KOPT-K1 (cell line): ENCODE data around the gene NFATC2.
"Not testable (repeated sequence)": the region's sequence is repeated elsewhere in the genome, so short reads cannot be mapped to it uniquely, and the experiment has no call there.

Experiments
- H3K27ac ChIP-seq: fragments of 200-600 bp; sonication (generic); 2 replicates; pipeline ENCODE4 v1.5.1; 2016; ENCODE audit warnings: antibody characterized with exemption, mild to moderate bottlenecking, low read depth, low read length; ENCODE audit not compliant: poor library complexity, severe bottlenecking
- H3K36me3 ChIP-seq: fragments of 200-600 bp; sonication (generic); 2 replicates; pipeline ENCODE4 v1.5.1; 2017; ENCODE audit warnings: antibody characterized with exemption, mild to moderate bottlenecking, low read length, moderate library complexity; ENCODE audit not compliant: insufficient read depth
- H3K9me3 ChIP-seq: fragments of 200-600 bp; sonication (generic); 2 replicates; pipeline ENCODE4 v1.5.1; 2017; ENCODE audit warnings: antibody characterized with exemption, low read length, mild to moderate bottlenecking; ENCODE audit not compliant: insufficient read depth, poor library complexity, severe bottlenecking

The NFATC2 gene

DNA sequence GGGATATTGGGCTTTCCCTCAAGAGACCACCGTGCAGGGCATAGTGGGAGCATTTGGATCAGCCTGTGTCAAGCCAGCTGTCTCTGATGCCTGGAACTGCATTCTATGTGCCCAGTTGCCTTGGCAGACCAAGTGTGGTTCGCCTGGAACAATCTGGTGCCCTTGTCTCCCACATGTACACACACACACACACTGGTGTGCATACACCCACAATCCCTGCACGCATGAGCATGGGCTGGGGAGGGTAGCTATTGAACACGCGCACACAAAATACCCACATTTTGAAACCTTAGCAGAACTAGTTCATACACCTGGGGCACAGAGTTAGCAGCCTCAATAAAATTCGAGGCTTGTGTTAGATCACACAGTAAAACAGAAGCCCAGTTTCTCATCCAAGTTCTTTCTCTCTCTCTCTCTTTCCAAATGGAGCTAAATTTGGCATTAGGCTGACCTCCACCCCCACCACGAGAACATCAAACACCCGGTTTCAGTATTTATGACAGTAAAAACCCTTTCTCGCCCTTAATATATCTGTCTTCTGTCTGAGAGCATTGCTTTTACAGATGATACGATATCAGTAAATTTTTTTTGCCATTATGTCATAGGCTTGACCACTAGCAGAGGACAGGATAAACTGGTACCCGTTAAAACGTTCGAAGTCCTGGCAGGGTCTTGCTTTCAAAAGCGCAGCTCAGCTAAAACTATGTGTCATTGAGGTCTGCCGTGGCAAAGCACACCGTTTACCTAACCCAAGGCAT lies 18.2 kb upstream of the NFATC2 start:
- H3K9me3 ChIP-seq: no peaks in the 10 kb centered on the region
- no peak overlapping the region for H3K27ac ChIP-seq
- H3K36me3 ChIP-seq: no peaks in the 10 kb centered on the region

DNA sequence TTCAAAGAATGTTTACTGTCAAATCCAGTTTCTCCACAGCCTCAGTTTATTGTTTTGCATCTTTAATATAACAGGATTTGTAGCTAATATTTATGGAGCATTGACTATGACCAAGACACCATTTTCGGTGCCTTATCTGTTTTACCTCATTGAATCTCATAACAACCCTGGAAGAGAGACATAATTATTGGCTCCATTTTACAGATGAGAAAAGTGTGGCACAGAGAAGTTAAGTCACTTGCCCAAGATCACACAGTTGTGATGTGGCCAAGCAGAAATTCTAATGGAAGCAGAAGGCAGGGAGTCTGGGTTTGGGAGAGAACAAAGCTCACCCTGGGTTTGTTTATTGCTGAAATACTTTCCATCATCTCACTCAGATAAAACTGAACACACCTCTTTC lies 17.5 kb upstream of the NFATC2 start:
- Histone ChIP-seq H3K27ac (no peak overlapping the region), H3K9me3 (no peaks in the 10 kb centered on the region), H3K36me3 (no peaks in the 10 kb centered on the region)

DNA sequence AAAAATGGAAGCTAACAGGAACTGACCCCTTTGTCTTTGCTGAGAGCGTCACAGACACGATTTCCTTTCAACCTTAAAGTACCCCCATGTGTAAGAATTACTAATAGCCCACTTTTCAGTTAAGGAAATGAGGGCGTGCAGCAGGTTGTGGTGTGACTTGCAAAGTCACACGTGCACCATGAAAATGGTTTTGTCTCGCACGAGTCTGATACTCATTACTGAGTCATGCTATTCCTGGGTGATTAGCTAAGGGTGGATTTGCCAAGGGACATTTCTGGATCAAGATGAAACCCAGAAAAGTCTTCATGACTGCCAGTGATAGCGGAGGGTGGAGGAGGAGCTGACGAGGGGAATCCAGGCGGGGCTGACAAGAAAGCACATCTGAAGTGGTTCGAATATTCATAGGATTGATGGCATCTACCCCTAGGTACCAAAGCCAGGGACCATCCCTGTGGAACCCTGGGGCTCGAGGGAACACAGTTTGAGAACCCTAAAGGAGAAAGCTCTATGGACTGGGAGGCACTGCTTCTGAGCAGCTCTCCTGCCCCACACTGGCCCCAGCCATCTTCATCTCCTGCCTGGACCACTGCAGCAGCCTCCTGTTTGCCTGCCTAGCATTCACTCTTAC lies 12.1 kb upstream of the NFATC2 start:
- Histone ChIP-seq H3K9me3 (no peaks in the 10 kb centered on the region), H3K27ac (no peak overlapping the region), H3K36me3 (no peaks in the 10 kb centered on the region)

- no peaks in the 10 kb centered on the region for H3K36me3 ChIP-seq
- no peaks in the 10 kb centered on the region for H3K9me3 ChIP-seq
- no peak overlapping the region for H3K27ac ChIP-seq
Measured at GRCh38 chr20:51553897-51554486, 11.5 kb upstream of the NFATC2 start.

- no peaks in the 10 kb centered on the region for H3K36me3 ChIP-seq
- H3K27ac ChIP-seq: no peak overlapping the region
- no peaks in the 10 kb centered on the region for H3K9me3 ChIP-seq
Measured at GRCh38 chr20:51551186-51551585, 8.7 kb upstream of the NFATC2 start.

DNA sequence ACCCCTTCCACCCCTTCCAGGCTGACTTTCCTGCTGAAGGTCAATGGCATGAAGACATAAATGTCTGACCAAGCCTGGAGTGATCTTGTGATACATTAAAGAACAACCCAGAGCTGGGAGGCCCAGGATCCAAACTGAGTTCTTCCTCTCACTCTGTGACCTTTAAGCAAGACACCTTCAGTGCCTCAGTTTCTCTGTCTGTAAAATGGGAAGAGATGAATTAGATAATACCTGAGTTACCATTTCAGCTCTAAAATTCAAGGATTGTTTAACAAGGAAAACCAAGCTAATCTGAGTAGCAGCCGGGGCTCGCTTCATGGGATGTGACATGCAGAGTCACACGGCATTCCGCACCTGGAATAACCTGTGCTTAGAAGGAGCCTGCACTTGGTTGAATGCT lies 7.0 kb upstream of the NFATC2 start:
- Histone ChIP-seq H3K9me3 (no peaks in the 10 kb centered on the region), H3K36me3 (no peaks in the 10 kb centered on the region), H3K27ac (no peak overlapping the region)

GRCh38 chr20:51547951-51548350 lies 5.4 kb upstream of the NFATC2 start:
- H3K27ac ChIP-seq: no peak overlapping the region
- H3K9me3 ChIP-seq: no peaks in the 10 kb centered on the region
- H3K36me3 ChIP-seq: no peaks in the 10 kb centered on the region

- Histone ChIP-seq H3K27ac (no peak overlapping the region), H3K9me3 (no peaks in the 10 kb centered on the region), H3K36me3 (no peaks in the 10 kb centered on the region)
Measured at GRCh38 chr20:51545515-51545914, 3.0 kb upstream of the NFATC2 start.

DNA sequence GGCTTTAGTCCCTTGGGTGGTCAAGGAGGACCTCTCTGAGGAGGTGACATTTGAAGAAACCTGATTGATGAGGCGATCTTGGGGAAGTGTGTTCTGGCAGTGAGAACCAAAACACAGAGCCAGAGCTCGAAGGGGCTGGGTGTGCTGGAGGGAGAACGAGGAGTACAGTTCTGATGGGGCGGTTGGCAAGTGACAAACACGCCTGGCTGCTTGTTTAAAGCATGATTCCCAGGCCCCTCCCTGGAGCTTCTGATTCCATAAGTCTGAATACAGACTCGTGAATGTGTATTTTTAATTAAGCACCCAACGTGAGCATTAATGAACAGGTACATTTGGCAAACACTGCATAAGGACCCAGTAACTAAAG lies 886 bp upstream of the NFATC2 start:
- Histone ChIP-seq H3K9me3 (no peaks in the 10 kb centered on the region), H3K27ac (no peak overlapping the region), H3K36me3 (peaks cover 9% of the 10 kb centered on the region; the same call in 1 of the 2 replicates)

DNA sequence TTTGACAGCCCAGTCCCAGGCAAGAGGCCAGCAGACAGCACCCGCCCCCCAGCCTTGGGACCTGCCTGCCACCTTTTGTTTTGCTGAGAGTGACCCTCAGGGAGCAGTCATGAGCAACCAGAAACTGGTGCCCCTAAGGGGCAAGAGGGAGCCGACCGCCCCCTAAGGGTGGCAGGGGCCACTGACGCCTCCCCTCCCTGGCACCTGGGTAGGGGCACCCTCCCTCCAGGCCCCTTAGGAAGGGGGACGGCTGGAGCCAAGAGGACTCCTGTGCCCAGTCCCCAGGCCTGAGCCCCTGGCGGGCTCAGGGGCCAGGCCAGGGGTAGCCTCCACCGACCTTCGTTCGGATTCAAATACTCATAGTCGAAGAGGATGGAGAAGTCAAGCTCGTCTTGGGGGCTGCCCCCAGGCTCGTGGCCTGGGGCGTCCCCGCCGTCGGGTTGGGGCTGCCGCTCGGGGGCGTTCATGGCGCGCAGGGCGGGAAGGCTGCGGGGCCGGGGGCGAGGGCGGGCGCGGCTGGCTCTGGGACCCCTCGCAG lies 417 bp downstream of the NFATC2 start:
- Histone ChIP-seq H3K9me3 (no peaks in the 10 kb centered on the region), H3K27ac (peak overlapping the region; percentile 77), H3K36me3 (peaks cover 9% of the 10 kb centered on the region; the same call in 1 of the 2 replicates)

DNA sequence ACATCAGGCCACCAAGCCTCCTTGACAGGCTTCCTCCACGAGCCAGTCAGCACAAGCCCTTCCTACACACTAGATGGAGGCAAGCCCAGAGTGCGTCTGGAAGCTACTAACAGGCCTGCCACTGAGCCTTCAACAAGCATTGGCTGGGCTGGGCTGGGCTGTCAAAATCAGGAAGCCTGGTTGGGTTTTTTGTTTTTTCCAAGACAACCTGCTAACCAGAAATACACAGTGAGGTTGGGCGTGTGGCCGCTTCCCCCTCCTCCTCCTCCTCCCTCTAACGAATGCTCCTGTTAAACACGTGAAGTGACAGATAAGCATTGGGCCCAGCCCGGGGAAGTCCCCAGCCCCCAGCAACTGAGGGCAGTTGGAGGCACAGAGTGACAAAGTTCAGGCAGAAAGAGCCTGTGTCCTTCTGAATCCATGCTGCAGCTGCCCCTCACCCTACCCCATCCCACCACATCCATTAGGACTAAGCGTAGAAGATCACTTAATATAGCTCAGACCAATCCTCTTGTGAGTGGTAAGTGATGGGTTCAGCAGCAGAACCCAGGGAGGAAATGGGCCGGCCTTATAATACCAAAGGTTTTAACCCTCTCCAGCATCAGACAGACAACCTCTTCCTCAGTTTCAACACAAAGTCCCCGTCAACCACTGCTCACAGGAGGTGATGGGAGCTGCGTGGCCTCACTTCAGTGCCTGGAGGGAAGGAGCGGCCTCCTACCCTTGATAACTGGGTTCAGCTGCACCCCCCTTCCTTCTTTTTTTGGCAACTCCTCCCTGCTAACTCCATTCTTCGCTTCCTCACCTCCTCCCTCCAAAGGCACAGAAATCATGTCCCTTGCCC lies 1.1 kb downstream of the NFATC2 start:
- peaks cover 9% of the 10 kb centered on the region; the same call in 1 of the 2 replicates for H3K36me3 ChIP-seq
- no peaks in the 10 kb centered on the region for H3K9me3 ChIP-seq
- H3K27ac ChIP-seq: peak overlapping the region; percentile 77

DNA sequence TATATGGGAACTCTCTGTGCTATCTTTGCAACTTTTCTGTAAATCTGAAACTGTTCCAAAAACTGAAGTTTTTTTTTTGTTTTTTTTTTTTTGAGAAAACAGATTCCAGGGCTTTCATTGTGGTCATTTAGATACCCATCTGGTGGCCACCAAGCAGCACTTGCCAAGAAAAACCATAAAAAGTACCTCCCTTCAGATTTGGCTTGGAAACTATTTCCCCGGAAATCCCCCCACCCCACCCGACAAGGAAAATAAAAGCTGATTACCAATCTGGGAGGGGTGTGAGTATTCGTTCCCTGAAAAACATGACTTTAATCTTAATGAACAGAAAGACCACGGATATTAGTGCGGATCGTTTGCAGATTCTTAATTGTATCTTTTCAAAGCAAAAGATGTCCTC lies 1.9 kb downstream of the NFATC2 start:
- H3K27ac ChIP-seq: peak overlapping the region; percentile 77
- no peaks in the 10 kb centered on the region for H3K9me3 ChIP-seq
- H3K36me3 ChIP-seq: peaks cover 9% of the 10 kb centered on the region; the same call in 1 of the 2 replicates

DNA sequence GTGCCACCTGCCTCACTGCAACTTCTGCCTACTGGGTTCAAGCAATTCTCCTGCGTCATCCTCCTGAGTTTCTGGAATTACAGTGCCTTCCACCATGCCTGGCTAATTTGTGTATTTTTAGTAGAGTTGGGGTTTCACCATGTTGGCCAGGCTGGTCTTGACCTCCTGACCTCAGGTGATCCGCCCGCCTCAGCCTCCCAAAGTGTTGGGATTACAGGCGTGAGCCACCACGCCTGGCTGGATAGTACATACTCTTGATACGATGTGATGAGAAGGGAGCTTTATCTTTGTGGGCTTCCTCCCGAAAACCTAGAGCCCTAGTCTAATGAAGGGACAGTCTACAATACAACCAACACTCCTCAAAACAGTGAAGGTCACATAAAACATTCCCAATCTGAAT lies 2.4 kb downstream of the NFATC2 start:
- not testable (repeated sequence) for H3K27ac ChIP-seq, H3K9me3 ChIP-seq, H3K36me3 ChIP-seq

- Histone ChIP-seq H3K36me3 (peaks cover 19% of the 10 kb centered on the region; the same call in 1 of the 2 replicates), H3K27ac (peak overlapping the region; percentile 12), H3K9me3 (no peaks in the 10 kb centered on the region)
Measured at GRCh38 chr20:51536116-51537069, 6.1 kb downstream of the NFATC2 start.
